HT1080 (cell line): ENCODE data around the gene CDH4. TPM values are rescaled to one million over a fixed set of nuclear protein-coding genes. Genes with fewer than 3 reads are reported as not detected.

Experiments
- DNase-seq: peaks from one replicate; pipeline ENCODE4 v3.0.0-alpha.2; 2015; ENCODE audit warnings: low read depth
- total RNA-seq: library from RNA; depleted of rRNA; stranded (reverse); fragments of >200 nt; shearing (Covaris generic); gene quantifications from 2 replicates; pipeline ENCODE4 v1.2.3, GENCODE V29; 2014

Gene CDH4
- total RNA-seq, 1 experiment from 2014 or later: 10.8 TPM

DNA sequence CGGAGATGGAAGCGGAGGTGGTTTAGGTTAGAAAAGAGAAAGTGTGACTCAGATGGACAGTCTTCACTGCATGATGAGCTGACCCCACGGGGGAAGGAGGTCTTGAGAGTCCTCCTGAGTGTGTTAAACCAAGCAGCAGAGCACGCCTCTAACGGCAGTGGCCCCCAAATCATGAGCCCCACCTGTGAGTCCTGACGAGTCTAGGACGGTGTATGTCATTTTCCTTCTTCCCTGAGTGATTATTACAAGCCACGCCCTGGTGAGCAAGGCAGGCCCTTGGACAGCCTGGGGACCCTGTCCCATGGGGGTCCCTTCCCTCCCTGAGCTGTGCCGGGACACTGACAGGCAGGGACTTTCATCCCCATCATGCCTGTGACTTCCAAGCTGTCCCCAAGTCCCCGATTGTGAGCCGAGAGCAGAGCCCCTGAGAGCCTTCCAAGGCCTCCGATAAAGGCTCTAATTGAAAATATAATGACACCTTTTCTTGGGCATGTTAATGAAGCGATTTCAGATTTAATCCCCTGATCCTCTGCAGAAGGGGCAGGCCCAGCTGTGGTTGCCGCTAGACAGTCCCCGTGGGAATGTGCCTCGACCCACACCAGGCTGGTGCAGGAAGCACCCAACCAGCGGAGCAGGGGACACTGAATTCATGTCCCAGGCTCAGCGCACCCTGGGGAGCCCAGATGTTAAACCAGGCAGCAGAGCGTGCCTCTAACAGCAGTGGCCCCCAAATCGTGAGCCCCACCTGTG lies 493.5 kb downstream of the CDH4 start:
- DNase-seq: no peak

DNA sequence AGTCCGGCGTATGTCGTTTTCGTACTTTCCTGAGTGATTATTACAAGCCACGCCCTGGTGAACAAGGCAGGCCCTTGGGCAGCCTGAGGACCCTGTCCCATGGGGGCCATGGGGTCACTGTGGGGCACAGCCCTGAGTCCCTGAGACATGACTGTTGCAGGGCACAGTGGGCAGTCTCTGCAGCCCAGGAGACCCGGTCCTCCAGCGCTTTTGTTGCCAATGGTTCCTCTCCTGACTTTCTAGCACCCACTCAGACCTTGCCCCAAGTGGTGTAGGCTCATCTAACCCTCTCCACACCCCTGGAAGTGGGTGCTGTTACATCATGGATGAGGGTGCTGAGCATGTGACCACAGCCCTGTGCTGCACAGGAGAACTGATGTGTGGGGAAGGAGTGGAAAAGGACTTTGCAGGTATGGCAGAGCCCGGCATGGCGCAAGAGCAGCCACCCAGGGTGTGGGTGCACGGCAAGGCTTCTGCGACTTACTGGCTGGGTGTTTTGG lies 494.1 kb downstream of the CDH4 start:
- no peak for DNase-seq

DNA sequence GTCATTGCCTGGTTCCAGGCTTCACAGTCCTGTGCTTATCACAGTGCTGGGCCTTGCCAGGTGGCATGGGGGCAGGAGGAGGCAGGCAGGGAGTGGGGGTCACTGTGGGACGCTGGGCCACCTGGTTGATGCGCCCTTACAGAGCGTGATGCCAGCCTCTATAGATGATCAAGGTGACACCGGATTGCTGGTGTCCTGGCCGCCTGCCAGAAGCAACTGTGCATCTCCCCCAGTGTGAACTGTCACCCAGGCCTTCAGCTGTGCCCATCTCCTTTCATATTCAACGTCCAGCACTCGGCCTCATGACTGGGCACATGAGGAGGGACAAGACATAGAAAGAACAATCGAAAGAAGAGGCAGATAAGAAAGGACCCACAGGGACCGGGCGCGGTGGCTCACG lies 494.7 kb downstream of the CDH4 start:
- DNase-seq: no peak

DNA sequence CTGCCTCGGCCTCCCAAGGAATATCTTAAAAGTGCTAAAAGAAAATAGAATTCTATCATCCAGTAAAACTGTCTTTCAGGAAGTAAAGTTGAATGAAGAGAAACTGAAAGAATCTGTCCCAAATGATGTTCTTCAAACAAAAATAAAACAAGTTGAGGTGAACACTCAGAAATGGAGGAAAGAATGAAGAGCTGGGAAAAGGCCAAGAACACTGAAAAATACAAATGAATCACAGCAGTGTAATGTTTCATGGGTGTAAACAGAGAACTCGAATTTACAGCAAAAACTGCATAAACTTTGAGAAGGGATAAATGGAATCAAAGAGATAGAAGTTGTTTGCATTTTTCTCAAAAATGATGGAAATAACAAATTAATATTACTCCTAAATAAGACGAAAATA lies 496.3 kb downstream of the CDH4 start:
- DNase-seq: no peak

DNA sequence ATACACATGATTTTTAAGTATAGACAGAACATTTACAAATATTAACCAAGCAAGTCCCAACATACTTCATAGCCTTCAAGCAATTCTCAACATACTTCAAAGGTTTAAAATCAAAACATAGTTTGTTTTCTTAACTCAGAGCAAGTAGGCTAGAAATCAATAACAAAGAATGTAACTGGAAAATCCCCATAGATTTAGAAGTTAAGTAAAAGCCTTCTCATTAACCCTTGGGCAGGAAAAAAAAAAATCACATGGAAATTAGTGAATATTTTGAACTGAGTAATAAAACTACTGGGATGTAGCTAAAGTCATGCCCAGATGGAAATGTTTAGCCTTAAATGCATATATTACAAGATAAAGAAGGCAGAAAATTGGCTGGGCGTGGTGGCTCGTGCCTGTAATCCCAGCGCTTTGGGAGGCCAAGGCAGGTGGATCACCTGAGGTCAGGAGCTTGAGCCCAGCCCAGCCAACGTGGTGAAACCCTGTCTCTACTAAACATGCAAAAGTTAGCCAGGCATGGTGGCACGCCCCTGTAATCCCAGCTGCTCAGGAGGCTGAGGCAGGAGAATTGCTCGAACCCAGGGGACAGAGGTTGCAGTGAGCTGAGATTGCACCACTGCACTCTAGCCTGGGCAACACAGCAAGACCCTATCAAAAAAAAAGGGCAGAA lies 497.5 kb downstream of the CDH4 start:
- DNase-seq: no peak

DNA sequence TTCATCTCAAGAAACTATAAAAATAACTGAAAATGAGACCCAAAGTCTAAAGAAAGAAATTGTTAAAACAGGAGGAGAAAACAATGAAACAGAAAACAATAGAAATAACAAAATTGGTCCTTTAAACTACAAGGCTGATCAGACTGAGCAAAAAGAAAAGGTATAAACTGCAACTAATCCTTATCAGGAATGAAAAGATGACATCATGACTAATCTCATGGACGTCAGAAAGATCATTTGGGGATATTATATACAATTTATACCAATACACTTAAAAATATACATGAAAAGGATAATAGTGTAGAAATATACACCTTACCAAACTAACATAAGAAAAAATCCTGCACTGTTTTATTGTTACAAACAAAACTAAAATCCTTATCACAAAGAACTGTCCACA lies 498.0 kb downstream of the CDH4 start:
- DNase-seq: no peak

DNA sequence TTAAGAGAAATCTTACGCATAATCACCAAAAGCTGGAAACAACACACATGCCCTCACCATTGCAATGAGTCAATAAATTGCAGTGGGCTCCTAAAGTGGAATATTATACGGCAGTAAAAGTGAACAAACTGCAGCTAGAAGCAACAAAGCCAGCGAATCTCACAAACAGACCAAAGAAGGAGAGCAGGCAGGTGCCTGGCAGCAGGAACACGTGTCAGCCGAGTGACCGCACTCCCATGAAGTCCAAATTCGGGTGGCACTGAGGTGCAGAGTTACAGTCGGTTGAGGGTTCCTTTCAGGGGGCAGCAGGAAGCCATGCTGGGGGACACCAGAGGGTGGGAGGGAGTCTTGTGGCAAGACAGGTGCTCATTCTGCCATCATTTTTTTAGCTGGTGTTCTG lies 500.5 kb downstream of the CDH4 start:
- DNase-seq: no peak

DNA sequence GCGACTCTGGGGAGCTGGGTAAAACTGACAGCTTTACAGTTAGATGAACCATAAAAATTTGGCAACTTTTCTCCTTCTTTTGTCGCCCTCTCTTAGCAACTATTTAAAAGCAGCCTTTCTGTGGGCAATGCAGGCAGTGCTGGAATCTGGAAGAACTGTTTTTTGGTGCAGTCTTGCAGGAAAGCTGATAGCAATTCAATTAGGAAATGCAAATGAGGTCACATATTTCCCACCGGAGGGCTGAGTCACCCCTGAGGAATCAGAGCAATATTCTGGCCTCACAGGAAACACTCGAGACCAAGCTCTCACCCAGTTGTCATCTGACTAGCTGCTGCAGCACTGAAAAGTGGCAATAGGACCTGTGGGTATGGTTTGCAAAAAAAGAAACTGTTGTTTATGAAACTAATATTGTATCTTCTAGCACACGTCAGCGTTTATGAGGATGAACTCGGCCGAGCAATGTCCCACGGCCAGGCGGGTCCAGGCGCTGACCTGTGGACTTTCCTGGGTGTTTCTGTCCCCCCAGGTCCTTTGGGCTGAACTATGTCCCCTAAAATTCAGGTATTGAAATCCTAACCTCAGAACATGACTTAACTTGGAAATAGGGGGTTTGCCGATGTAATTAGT lies 501.4 kb downstream of the CDH4 start:
- DNase-seq: peak; percentile 67

DNA sequence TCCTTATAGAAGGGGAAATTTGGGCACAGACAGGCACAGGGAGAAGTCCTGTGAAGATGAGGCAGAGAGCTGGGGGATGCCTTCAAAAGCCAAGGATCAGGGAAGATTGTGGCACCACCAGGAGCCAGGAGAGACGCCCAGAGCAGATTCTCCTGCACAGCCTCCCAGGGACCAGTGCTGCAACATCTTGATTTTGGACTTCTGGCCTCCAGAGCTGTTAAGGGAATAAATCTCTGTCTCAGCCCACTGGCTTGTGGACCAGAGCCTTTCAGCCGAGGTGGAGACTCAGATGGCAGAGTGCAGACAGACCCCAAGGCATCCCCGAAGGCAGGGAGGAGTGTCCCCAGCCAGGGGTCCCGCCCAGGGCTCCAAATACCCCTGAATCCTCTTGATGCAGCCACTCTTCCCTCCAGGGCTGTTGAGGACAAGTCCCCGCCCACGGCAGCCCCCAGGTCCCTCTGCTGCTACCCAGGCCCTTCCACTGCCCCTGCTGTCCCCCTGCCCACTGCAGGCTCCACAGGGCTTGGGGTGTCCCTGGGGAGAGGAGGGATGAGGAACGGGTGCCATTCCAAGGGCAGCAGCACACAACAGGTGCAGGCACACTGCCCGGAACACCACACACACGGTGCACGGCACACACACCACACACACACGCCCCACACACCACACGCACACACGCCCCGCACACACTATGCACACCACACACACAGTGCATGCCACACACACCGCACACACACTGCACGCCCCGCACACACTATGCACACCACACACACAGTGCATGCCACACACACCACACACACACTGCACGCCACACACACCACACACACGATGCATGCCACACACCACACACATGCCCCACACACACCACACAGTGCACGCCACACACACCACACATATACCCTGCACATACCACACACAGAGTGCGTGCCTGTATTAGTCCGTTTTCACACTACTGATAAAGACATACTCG lies 502.2 kb downstream of the CDH4 start:
- DNase-seq: no peak

DNA sequence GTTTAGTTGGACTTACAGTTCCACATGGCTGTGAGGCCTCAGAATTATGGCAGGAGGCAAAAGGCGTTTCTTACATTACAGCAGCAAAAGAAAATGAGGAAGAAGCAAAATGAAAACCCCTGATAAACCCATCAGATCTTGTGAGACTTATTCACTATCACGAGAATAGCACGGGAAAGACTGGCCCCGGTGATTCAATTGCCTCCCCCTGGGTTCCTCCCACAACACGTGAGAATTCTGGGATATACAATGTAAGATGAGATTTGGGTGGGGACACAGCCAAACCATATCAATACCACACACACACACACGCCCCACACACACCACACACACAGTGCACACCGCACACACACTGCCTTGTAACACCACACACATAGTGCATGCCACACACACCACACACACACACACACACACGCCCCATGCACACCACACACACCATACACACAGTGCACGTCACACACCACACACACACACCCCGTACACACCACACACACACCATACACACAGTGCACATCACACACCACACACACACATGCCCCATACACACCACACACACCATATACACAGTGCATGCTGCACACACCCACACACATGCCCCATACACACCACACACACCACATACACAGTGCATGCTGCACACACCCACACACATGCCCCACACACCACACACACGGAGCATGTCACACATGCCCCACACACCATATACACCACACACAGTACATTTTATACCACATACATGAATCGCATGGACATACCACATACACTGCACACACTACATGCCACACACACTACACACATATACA lies 503.1 kb downstream of the CDH4 start:
- DNase-seq: no peak

DNA sequence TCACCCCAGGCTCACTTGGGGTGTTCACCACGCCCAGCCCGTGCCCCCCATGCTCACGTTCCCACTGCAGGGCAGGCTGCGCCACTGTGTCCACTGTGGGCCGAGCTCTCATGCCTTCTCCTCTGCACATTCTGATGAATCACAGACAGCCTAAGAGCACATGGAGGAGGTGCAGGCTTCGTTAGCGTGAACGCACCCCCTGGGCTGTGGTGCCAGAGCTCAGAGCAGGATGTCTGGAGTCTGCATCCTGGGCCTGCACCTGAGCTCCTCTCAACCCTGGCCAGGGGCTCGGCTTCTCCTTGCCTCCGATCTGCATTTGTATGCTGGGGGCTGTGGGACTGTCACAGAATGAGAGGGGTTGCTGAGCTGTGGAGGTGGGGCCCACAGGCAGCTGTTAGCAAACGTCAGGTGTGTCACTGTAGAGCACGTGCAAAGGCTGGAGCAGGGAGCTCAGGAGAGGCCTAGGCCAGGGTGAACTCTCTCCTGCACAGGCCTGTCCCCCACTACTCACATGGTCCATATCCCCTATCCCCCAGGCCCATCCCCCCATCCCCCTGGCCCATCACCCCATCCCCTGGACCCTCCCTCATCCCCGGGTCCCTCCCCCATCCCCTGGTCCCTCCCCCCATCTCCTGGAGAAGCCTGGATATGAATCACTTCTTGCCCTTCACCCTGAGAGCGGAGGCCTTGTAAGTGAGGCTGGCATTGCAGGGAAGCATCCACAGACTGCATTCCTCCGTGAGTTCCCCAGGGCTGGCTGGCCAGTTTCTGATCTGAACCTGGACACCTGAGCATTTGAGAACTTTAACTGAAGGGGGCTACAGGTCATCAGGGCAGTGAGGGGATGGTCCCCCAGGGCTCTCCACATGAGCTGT lies 504.1 kb downstream of the CDH4 start:
- DNase-seq: no peak

DNA sequence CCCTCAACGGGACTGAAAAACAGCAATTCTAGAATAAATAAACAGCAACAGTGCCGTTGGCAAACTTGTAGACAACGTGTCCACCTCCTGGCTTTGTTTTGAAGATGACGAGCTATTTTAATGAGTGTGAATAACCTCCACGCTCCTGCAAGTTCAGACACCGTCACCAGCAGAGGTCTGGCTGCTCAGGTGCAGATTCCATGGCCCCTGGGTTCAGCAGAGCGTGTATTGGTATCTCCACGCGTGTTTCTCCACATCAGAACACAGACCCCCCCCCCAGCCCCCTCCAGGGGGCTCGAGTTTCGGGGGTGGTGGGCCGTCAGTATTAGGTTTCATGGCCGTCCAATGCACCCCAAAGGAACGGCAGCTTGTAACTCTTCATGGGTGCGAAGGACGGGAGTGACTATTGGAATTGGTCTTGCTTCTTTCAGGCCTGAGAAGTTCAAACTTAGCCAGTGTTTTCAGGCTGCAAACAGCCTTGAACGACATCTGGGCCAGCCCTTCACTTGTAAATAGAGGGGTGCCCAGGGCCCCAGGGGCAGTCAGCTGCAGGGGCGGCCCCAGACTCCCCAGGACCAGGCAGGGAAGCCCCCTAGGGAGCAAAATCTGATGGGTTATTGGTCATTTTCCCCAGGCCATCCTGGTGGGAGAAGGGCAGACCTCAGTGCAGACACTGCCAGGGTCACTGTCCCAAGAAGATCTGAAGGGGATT lies 505.1 kb downstream of the CDH4 start:
- no peak for DNase-seq

DNA sequence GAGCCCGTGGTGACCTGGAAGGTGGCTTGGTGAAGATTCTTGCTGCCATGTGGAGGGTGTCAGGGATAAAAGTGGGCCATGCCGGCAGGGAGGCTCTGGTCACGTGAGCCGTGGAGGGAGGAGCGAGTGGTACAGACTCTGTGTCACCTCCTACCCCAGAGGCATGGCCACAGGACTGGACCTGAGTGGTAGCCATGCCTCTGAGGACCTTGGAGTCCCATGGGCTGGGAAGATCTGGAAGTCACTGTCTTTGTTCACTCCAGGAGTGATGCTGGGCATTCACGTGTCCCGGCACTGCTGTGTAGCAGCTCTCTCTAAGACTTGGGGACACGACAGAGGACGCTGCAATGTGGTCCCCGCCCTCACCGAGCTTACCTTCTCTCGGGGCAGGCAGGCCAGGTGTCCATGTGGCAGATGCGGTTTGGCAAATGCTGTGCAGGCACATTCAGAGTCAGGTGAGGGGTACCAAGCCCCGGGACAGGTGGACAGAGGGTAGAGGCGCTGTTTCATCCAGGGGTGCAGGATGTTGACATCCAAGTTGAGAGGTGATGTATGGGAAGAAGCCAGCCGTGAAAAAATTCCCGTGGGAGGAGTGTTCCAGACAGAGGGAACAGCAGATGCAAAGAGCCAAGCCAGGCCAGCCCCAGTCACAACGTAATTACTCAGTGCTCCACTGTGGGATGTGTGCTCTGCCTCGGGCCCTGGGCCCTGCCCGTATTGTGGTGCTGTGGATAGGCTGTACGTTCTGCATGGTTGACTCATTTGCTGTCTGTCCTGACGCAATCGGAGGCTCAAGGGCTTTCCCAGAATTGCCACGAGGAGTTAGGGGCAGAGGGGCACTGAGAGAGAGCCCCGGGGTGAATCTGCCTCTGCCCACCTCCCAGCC lies 505.9 kb downstream of the CDH4 start:
- DNase-seq: peak; percentile 44

DNA sequence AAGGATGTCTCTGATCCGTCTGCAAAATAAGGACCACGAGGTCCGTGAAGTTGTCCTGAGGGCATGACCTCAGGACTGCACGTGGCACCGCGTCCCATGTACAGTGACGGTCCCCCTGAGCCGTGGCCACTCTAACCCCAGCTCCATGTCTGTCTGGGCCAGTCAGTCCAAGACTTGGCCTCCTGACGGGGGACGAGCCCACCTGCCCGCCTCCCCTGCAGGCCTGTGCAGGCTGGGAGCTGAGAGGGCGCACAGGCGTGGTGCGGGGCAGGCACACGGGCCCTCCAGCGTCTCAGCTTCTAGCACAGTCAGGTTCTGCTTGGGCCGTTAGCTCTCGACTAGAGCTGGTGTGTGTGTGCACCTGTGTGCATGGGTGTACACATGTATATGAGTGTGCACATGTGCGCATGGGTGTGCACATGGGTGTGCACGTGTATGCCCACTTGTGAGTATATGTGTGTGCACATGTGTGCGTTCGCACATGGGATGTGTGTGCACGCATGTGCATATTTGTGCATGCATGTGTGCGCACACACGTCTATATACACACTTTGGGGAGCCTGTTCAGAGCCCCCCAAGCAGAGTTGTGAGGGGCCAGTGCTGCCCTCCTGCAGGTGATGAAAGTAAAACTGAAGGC lies 506.6 kb downstream of the CDH4 start:
- DNase-seq: no peak

DNA sequence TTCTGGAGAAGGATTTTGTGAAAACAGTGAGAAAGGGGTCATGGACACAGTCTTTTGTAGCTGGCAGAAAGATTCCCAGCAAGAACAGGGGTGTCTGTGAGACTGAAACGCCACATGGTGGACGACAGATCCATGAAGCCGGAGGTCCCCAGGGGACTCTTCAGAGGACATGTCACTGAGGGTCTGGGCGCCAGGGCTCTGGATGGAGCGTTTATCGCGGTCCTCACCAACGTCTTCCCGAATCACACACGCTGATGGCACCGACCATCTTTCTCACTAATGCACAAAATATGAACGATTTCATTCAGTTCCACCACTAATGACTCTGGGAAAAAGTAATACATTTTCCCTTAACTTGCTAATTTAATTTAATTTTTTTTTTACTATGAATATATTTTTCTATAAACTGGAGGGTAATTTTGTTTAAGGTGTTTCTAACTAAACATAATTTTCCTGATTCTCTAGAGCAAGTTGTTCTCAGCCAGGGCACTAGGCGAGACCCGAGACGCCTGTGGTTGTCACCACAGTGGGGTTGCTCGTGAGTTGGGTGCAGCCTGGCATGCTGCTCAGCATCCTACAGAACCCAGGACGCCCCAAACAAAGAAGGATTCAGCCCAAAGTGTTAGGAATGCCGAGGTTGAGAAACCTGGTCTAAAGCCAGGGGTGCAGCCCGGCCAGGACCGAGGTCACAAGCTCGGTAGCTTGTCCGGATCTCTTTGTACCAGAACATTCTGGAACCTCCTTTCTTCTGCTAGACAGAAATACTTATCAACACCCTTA lies 507.4 kb downstream of the CDH4 start:
- no peak for DNase-seq

DNA sequence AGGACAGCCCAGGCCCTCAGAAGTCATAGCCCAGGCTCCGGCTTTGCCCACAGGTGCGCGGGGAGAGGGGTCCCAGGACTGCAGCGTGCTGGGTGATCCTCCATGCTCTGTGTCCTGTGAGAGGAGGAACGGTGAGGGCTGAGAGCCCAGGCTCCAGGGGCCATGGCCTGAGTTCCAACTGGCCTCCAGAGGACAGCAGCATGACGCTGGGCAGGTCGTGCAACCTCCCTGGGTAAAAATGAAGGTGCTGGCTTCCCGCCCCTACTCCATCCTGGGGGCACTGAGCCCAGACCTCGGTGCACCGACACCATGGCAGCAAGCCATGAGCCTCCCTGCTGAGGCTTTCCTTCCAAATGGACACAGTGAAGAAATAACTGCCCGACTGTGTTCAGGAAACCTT lies 508.3 kb downstream of the CDH4 start:
- no peak for DNase-seq
